Endodermal cell (in vitro differentiated cells): Measurements from ENCODE around the gene PKD2L1. TPM values are rescaled to one million over a fixed set of nuclear protein-coding genes. Genes with fewer than 3 reads are reported as not detected.

Experiments
- DNase-seq: peaks from one replicate; pipeline ENCODE4 v3.0.0-alpha.2; 2017
- H3K27ac ChIP-seq: 2 replicates; pipeline ENCODE4 v1.5.1; 2013; ENCODE audit warnings: mild to moderate bottlenecking, low read depth, low read length, moderate library complexity
- H3K27me3 ChIP-seq: 2 replicates; pipeline ENCODE4 v1.6.1; 2013; ENCODE audit warnings: mild to moderate bottlenecking, low read length, moderate library complexity; ENCODE audit not compliant: insufficient read depth, control insufficient read depth, poor library complexity, severe bottlenecking
- H3K36me3 ChIP-seq: 2 replicates; pipeline ENCODE4 v1.7.0; 2013; ENCODE audit warnings: mild to moderate bottlenecking, low read length, moderate library complexity; ENCODE audit not compliant: control insufficient read depth, insufficient read depth
- H3K4me1 ChIP-seq: one replicate; pipeline ENCODE4 v1.7.0; 2013; ENCODE audit warnings: low read length; ENCODE audit not compliant: control insufficient read depth, insufficient read depth
- H3K4me3 ChIP-seq: 2 replicates; pipeline ENCODE4 v1.5.1; 2013; ENCODE audit warnings: mild to moderate bottlenecking, low read length, moderate library complexity
- H3K9ac ChIP-seq: 2 replicates; pipeline ENCODE4 v1.6.1; 2013; ENCODE audit warnings: mild to moderate bottlenecking, low read length, moderate library complexity; ENCODE audit not compliant: poor library complexity, severe bottlenecking; ENCODE audit errors: extremely low read depth
- H3K9me3 ChIP-seq: 2 replicates; pipeline ENCODE4 v1.6.1; 2013; ENCODE audit warnings: mild to moderate bottlenecking, low read length, moderate library complexity; ENCODE audit not compliant: control insufficient read depth
- H3K27ac Mint-ChIP-seq: 2 replicates; pipeline ENCODE4 v1.8.0; 2020; ENCODE audit warnings: mixed read lengths
- H3K27me3 Mint-ChIP-seq: 2 replicates; pipeline ENCODE4 v1.8.0; 2021; ENCODE audit warnings: mild to moderate bottlenecking, mixed read lengths; ENCODE audit not compliant: insufficient read depth
- H3K36me3 Mint-ChIP-seq: 2 replicates; pipeline ENCODE4 v1.8.0; 2020; ENCODE audit warnings: low read depth, mixed read lengths
- H3K4me1 Mint-ChIP-seq: 2 replicates; pipeline ENCODE4 v1.8.0; 2020; ENCODE audit warnings: mixed read lengths
- H3K4me3 Mint-ChIP-seq: 2 replicates; pipeline ENCODE4 v1.8.0; 2020; ENCODE audit warnings: mild to moderate bottlenecking, moderate library complexity, mixed read lengths
- H3K9me3 Mint-ChIP-seq: 2 replicates; pipeline ENCODE4 v1.8.0; 2020; ENCODE audit warnings: mild to moderate bottlenecking, mixed read lengths
- CTCF ChIP-seq: fragments of 200-600 bp; sonication (generic); conservative IDR thresholded peaks from 2 replicates; pipeline ENCODE4 v1.5.0; 2021; ENCODE audit warnings: antibody characterized with exemption, mild to moderate bottlenecking
- WGBS, 2 experiments: methylation state at CpG; one replicate each; pipeline versions ENCODE4 v1.1.5 to v1.1.7; 2013; ENCODE audit warnings: missing lambda C conversion rate in 2 of 2, mixed read lengths in 1 of 2; ENCODE audit not compliant: insufficient coverage in 1 of 2, insufficient read length in 1 of 2; 5-methylcytosine and 5-hydroxymethylcytosine counted together
- total RNA-seq, 2 donors: library from RNA; stranded (reverse); fragmentation: NEBNext Ultra II Directional in 1 of 2; extraction: Animal tissue kit (Norgen Biotek cat#: 25700) in 1 of 2; gene quantifications; 2 replicates in 1 of 2; 3 replicates in 1 of 2; pipeline ENCODE4 v1.2.1, GENCODE V29; 2021

PKD2L1 gene
- total RNA-seq, 2 donors from 2014 or later = not detected

DNA sequence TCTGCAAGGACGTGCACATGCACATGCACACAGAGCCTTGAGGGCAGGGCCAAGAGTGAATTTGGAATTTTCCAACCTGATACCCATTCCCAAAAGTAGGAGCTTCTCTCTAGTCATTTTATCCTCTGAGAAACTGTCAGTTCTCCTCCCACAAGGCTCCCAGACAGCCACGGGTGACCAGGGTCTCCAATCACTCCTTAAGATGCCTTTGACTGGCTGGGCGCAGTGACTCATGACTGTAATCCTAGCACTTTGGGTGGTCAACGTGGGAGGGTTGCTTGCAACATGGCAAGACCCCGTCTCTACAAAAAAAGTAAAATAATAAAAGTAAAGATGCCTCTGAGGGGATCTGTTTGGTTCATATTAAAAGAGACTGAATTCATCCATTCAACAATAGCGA, 30.2 kb upstream of the PKD2L1 start:
- peaks cover 83% of the 10 kb centered on the region for H3K36me3 Mint-ChIP-seq
- Histone ChIP-seq H3K4me3 (peak overlapping the region; percentile 73), H3K27ac (no peak overlapping the region), H3K9ac (peak overlapping the region; percentile 74), H3K36me3 (peaks cover 80% of the 10 kb centered on the region), H3K27me3 (no peaks in the 10 kb centered on the region), H3K9me3 (peaks cover 5% of the 10 kb centered on the region), H3K4me1 (peaks cover 26% of the 10 kb centered on the region)
- TF ChIP-seq CTCF = no peak
- peaks cover 58% of the 10 kb centered on the region for H3K4me1 Mint-ChIP-seq
- peak overlapping the region; percentile 93 for H3K27ac Mint-ChIP-seq
- H3K4me3 Mint-ChIP-seq = peak overlapping the region; percentile 37
- WGBS, 2 experiments = 85 to 88% methylated on average over 2 to 4 of the region's 6 CpGs
- peaks cover 2% of the 10 kb centered on the region for H3K9me3 Mint-ChIP-seq
- DNase-seq = no peak
- H3K27me3 Mint-ChIP-seq = no peaks in the 10 kb centered on the region

- Mint-ChIP-seq H3K36me3 (peaks cover 86% of the 10 kb centered on the region), H3K27me3 (no peaks in the 10 kb centered on the region), H3K4me1 (peaks cover 54% of the 10 kb centered on the region), H3K4me3 (peak overlapping the region; percentile 37), H3K9me3 (peaks cover 2% of the 10 kb centered on the region), H3K27ac (peak overlapping the region; percentile 93)
- peak overlapping the region; percentile 74 for H3K9ac ChIP-seq
- H3K27ac ChIP-seq = peak overlapping the region; percentile 67
- H3K4me3 ChIP-seq = peak overlapping the region; percentile 73
- H3K9me3 ChIP-seq = peaks cover 5% of the 10 kb centered on the region
- 52 to 75% methylated on average over 3 of the region's 3 CpGs for WGBS, 2 experiments
- DNase-seq = no peak
- H3K4me1 ChIP-seq = peaks cover 26% of the 10 kb centered on the region
- H3K27me3 ChIP-seq = no peaks in the 10 kb centered on the region
- peaks cover 82% of the 10 kb centered on the region for H3K36me3 ChIP-seq
- peak; percentile 16 for TF ChIP-seq CTCF
Observed at GRCh38 chr10:100359529-100360150, 29.6 kb upstream of the PKD2L1 start.

GRCh38 chr10:100359030-100359432, 29.0 kb upstream of the PKD2L1 start:
- peaks cover 26% of the 10 kb centered on the region for H3K4me1 ChIP-seq
- Mint-ChIP-seq H3K9me3 (peaks cover 2% of the 10 kb centered on the region), H3K36me3 (peaks cover 89% of the 10 kb centered on the region), H3K27ac (peak overlapping the region; percentile 93), H3K4me3 (peak overlapping the region; percentile 37), H3K27me3 (no peaks in the 10 kb centered on the region), H3K4me1 (peaks cover 51% of the 10 kb centered on the region)
- H3K9me3 ChIP-seq = peaks cover 5% of the 10 kb centered on the region
- peak overlapping the region; percentile 67 for H3K27ac ChIP-seq
- H3K27me3 ChIP-seq = no peaks in the 10 kb centered on the region
- DNase-seq = peak; percentile 72
- peak; percentile 45 for TF ChIP-seq CTCF
- WGBS, 2 experiments = 39 to 58% methylated on average over 2 of the region's 2 CpGs
- H3K4me3 ChIP-seq = peak overlapping the region; percentile 73
- H3K9ac ChIP-seq = peak overlapping the region; percentile 74
- peaks cover 82% of the 10 kb centered on the region for H3K36me3 ChIP-seq
